Measurements from ENCODE around the gene DCDC2. TPM values are rescaled to one million over a fixed set of nuclear protein-coding genes. Genes with fewer than 3 reads are reported as not detected.

DCDC2 gene
- total RNA-seq, 1 donor from 2014 or later, result 4.5 TPM

DNA sequence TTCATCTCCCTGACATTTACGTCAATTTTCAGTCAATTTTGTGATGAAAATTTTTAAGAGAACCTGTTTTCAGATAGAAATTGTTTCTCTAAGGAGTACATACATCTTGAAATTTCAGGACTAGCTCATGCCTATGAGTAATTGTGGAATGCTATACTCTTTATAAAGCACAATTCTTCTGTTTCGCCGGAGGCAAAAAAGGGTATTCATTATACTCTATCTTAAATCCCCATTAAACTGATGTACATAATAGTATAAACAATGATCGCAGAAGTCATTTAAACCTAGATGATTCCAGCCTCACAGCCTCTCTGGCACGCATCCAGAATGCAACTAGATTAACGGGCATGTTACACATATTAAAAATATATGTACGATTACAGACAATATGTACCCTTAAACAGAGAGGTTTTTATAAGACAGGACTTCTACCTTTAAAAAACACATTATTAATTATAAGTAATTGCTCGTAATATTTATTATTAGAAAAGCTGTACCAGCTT lies 169.2 kb downstream of the DCDC2 start:
- H3K79me2 ChIP-seq (ENCODE audit: insufficient read depth, low read length), result no peaks in the 10 kb centered on the region
- no peaks in the 10 kb centered on the region for H3K9me3 Mint-ChIP-seq (ENCODE audit: unreplicated experiment)
- no peaks in the 10 kb centered on the region for H3K4me1 Mint-ChIP-seq (ENCODE audit: low read depth, unreplicated experiment)
- H3K36me3 Mint-ChIP-seq (ENCODE audit: low read depth, unreplicated experiment), result no peaks in the 10 kb centered on the region
- FAIRE-seq (no peak), DNase-seq (ENCODE audit: low read depth) (no peak)
- H3K27ac ChIP-seq (ENCODE audit: low read depth, low read length), result no peak overlapping the region
- H3K27me3 Mint-ChIP-seq (ENCODE audit: low read depth, unreplicated experiment), result no peaks in the 10 kb centered on the region
- H3K4me3 Mint-ChIP-seq (ENCODE audit: unreplicated experiment), result no peak overlapping the region
- H3K36me3 ChIP-seq (ENCODE audit: insufficient read depth, low read length), result no peaks in the 10 kb centered on the region
- no peak overlapping the region for H3K4me2 ChIP-seq (ENCODE audit: low read length)
- no peaks in the 10 kb centered on the region for H3K4me1 ChIP-seq (ENCODE audit: insufficient read depth, low read length)
- H3K9me3 ChIP-seq (ENCODE audit: insufficient read depth, low read depth, low read length), result no peaks in the 10 kb centered on the region
- no peaks in the 10 kb centered on the region for H3K27me3 ChIP-seq (ENCODE audit: insufficient read depth, low read length)
- H3K4me3 ChIP-seq (ENCODE audit: insufficient read depth, low read depth, low read length), result no peak overlapping the region
- H3K9ac ChIP-seq (ENCODE audit: low read length), result no peak overlapping the region
- no peak for TF ChIP-seq EZH2 (IDR thresholded peaks at IDR 0.05; ENCODE audit: insufficient read depth, low read length)
- TF ChIP-seq, protein P1, sequence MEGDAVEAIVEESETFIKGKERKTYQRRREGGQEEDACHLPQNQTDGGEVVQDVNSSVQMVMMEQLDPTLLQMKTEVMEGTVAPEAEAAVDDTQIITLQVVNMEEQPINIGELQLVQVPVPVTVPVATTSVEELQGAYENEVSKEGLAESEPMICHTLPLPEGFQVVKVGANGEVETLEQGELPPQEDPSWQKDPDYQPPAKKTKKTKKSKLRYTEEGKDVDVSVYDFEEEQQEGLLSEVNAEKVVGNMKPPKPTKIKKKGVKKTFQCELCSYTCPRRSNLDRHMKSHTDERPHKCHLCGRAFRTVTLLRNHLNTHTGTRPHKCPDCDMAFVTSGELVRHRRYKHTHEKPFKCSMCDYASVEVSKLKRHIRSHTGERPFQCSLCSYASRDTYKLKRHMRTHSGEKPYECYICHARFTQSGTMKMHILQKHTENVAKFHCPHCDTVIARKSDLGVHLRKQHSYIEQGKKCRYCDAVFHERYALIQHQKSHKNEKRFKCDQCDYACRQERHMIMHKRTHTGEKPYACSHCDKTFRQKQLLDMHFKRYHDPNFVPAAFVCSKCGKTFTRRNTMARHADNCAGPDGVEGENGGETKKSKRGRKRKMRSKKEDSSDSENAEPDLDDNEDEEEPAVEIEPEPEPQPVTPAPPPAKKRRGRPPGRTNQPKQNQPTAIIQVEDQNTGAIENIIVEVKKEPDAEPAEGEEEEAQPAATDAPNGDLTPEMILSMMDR (IDR thresholded peaks at IDR 0.05; ENCODE audit: insufficient read depth, low read depth, low read length), result no peak
- no peak overlapping the region for H3K27ac Mint-ChIP-seq (ENCODE audit: unreplicated experiment)
- no peak overlapping the region for H2AFZ ChIP-seq (ENCODE audit: low read depth, low read length)
- H4K20me1 ChIP-seq (ENCODE audit: insufficient read depth, low read length), result no peaks in the 10 kb centered on the region

DNA sequence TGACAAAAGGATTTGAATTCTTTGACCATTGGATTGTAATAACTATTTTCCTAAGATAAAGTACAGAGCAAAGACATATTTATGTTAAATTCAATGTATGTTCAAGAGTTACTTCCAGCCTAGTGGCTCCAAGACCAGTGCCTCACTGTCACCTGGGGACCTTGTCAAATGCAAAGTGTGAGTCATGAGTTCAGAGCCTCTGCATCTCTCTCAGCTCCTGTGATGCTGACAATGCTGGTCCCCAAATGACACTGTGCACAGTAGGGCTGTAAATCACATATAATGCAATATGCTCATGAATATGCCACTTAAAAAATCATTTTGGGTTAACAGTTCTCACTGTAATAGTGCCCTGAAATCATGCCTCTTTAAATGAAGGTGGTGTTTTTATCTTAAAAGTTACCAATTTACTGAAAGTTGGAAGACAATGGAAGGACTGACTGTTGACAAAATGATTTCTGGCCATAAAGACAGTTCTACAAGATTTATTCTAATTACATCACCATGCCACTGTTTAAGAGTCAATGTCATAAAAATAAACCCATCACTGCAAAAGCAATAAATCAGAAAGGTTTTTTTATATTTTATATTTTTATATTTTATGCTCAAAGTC lies 169.8 kb downstream of the DCDC2 start:
- Histone ChIP-seq H3K4me1 (ENCODE audit: insufficient read depth, low read length) (no peaks in the 10 kb centered on the region), H3K9me3 (ENCODE audit: insufficient read depth, low read depth, low read length) (no peaks in the 10 kb centered on the region), H3K79me2 (ENCODE audit: insufficient read depth, low read length) (no peaks in the 10 kb centered on the region), H3K36me3 (ENCODE audit: insufficient read depth, low read length) (no peaks in the 10 kb centered on the region), H3K9ac (ENCODE audit: low read length) (no peak overlapping the region), H3K27ac (ENCODE audit: low read depth, low read length) (no peak overlapping the region), H3K4me3 (ENCODE audit: insufficient read depth, low read depth, low read length) (no peak overlapping the region), H2AFZ (ENCODE audit: low read depth, low read length) (no peak overlapping the region), H3K27me3 (ENCODE audit: insufficient read depth, low read length) (no peaks in the 10 kb centered on the region), H4K20me1 (ENCODE audit: insufficient read depth, low read length) (no peaks in the 10 kb centered on the region), H3K4me2 (ENCODE audit: low read length) (no peak overlapping the region)
- H3K27ac Mint-ChIP-seq (ENCODE audit: unreplicated experiment), result no peak overlapping the region
- TF ChIP-seq EZH2 (IDR thresholded peaks at IDR 0.05; ENCODE audit: insufficient read depth, low read length), result no peak
- TF ChIP-seq, protein P1 (IDR thresholded peaks at IDR 0.05; ENCODE audit: insufficient read depth, low read depth, low read length), result no peak
- H3K36me3 Mint-ChIP-seq (ENCODE audit: low read depth, unreplicated experiment), result no peaks in the 10 kb centered on the region
- no peaks in the 10 kb centered on the region for H3K4me1 Mint-ChIP-seq (ENCODE audit: low read depth, unreplicated experiment)
- no peak overlapping the region for H3K4me3 Mint-ChIP-seq (ENCODE audit: unreplicated experiment)
- H3K27me3 Mint-ChIP-seq (ENCODE audit: low read depth, unreplicated experiment), result no peaks in the 10 kb centered on the region
- H3K9me3 Mint-ChIP-seq (ENCODE audit: unreplicated experiment), result no peaks in the 10 kb centered on the region
- DNase-seq (ENCODE audit: low read depth) (no peak), FAIRE-seq (no peak)

DNA sequence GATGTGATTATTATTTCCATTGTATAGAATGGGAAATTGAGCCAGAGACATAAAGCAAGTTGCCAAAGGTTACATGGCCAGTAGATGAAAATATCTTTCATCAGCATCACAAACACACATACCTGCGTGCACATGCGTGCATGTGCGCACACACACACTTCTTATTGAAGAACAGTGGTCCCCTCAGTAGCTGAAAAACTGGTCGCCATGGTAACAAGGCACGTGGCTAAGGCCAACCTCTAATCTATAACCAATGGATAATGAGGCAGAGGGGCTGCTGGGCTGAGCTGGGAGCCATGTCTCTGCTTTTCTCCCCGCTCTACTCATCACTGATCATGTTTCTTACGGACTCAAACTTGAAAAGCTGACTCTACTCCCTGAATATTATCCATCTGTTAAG lies 171.5 kb downstream of the DCDC2 start:
- H3K4me1 ChIP-seq (ENCODE audit: insufficient read depth, low read length), result no peaks in the 10 kb centered on the region
- no peak for DNase-seq (ENCODE audit: low read depth)
- TF ChIP-seq, protein P1 (IDR thresholded peaks at IDR 0.05; ENCODE audit: insufficient read depth, low read depth, low read length), result no peak
- no peak for TF ChIP-seq EZH2 (IDR thresholded peaks at IDR 0.05; ENCODE audit: insufficient read depth, low read length)
- no peak overlapping the region for H3K9ac ChIP-seq (ENCODE audit: low read length)
- H3K4me3 Mint-ChIP-seq (ENCODE audit: unreplicated experiment), result no peak overlapping the region
- no peak overlapping the region for H2AFZ ChIP-seq (ENCODE audit: low read depth, low read length)
- no peak for FAIRE-seq
- no peaks in the 10 kb centered on the region for H3K36me3 ChIP-seq (ENCODE audit: insufficient read depth, low read length)
- no peak overlapping the region for H3K27ac Mint-ChIP-seq (ENCODE audit: unreplicated experiment)
- H3K27me3 Mint-ChIP-seq (ENCODE audit: low read depth, unreplicated experiment), result no peaks in the 10 kb centered on the region
- no peak overlapping the region for H3K27ac ChIP-seq (ENCODE audit: low read depth, low read length)
- H3K27me3 ChIP-seq (ENCODE audit: insufficient read depth, low read length), result no peaks in the 10 kb centered on the region
- H3K4me2 ChIP-seq (ENCODE audit: low read length), result no peak overlapping the region
- H3K9me3 ChIP-seq (ENCODE audit: insufficient read depth, low read depth, low read length), result no peaks in the 10 kb centered on the region
- no peaks in the 10 kb centered on the region for H3K9me3 Mint-ChIP-seq (ENCODE audit: unreplicated experiment)
- H3K4me3 ChIP-seq (ENCODE audit: insufficient read depth, low read depth, low read length), result no peak overlapping the region
- H4K20me1 ChIP-seq (ENCODE audit: insufficient read depth, low read length), result no peaks in the 10 kb centered on the region
- no peaks in the 10 kb centered on the region for H3K4me1 Mint-ChIP-seq (ENCODE audit: low read depth, unreplicated experiment)
- H3K79me2 ChIP-seq (ENCODE audit: insufficient read depth, low read length), result no peaks in the 10 kb centered on the region
- H3K36me3 Mint-ChIP-seq (ENCODE audit: low read depth, unreplicated experiment), result no peaks in the 10 kb centered on the region
